LNCAP (cell line): Measurements from ENCODE around the gene TMEM150C.

Source experiments
- CTCF ChIP-seq: fragments of 450-650 bp; IDR thresholded peaks from 2 replicates; pipeline ENCODE4 v1.5.1; 2017; ENCODE audit warnings: mild to moderate bottlenecking

TMEM150C gene

GRCh38 chr4:82585690-82586435 is 24.1 kb upstream of the TMEM150C start:
- no peak for TF ChIP-seq CTCF

- TF ChIP-seq CTCF: no peak
Observed at GRCh38 chr4:82584931-82585330, 23.1 kb upstream of the TMEM150C start.

- no peak for TF ChIP-seq CTCF
Observed at GRCh38 chr4:82583897-82584587, 22.3 kb upstream of the TMEM150C start.

GRCh38 chr4:82579932-82580331 is 18.1 kb upstream of the TMEM150C start:
- TF ChIP-seq CTCF: no peak

- TF ChIP-seq CTCF: no peak; the same call in 1 of the 2 replicates
Observed at GRCh38 chr4:82578935-82579334, 17.1 kb upstream of the TMEM150C start.

- TF ChIP-seq CTCF: no peak
Observed at GRCh38 chr4:82577451-82577850, 15.7 kb upstream of the TMEM150C start.

- no peak for TF ChIP-seq CTCF
Observed at GRCh38 chr4:82569727-82570126, 7.9 kb upstream of the TMEM150C start.
